ENCODE data around the gene SSR3.

SSR3 gene

DNA sequence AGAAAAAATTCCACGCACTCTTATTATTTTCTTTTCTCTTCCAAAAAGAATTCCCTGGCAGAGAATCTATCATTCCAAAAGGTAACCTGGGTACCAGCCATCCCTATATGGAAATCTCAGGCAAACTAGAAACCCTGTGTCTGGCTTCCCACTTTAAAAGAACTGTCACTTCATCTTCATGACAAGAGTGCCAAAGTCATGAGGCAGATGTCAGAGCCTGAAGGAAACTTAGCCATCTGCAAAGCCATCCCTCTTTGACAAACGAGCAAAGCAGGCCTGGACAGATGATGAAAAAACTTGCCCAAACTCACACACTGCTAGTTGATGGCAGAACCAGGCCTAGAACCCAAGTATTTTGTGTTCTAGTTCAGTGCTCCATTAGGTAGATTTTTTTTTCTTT, 15.9 kb downstream of the SSR3 start:
- no peak for DNase-seq (ENCODE audit: low read depth in 4 of 4, low spot score in 1 of 4)

DNA sequence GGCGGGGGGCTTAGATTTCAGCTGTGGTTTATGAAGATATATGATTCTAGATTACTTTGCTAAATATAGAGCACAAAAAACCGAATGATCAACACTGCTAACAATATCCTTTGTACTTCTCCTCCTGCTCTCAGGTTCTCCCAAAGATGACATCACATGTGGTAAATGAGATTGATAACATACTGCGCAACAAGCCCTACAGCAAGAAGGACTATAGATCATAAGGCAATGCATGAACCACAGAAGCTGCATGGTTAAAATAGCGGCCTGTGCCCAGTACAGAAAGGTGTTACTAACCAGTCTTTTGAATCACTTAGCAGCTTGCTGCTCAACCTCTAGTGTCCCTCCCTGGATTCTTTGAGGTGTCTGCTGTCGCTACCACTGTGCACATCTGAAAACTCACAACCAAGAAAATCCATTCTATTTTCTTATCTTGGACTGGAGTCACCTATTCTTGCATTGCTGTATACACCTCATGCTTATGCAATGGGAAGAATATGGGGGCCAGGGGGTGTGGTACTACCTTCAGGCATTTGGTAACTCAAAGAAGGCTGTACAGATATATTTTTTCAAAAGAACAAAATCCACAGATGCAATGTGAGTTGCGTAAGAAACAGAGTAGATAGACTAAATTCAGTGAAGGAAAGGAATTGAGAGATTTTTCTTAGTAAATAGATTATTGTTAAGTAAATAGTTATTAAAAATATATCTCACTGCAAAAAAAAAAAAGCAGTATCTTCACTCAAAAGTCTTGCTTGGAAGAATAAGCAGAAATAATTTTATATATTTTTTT, 18.2 kb downstream of the SSR3 start:
- DNase-seq (ENCODE audit: low read depth in 4 of 4, low spot score in 1 of 4): no peak

- DNase-seq (ENCODE audit: low read depth in 4 of 4, low spot score in 1 of 4): no peak
Observed at GRCh38 chr3:156535798-156536197, 19.1 kb downstream of the SSR3 start.

GRCh38 chr3:156535162-156535627, 19.7 kb downstream of the SSR3 start:
- DNase-seq (ENCODE audit: low read depth in 4 of 4, low spot score in 1 of 4): no peak

- no peak for DNase-seq (ENCODE audit: low read depth in 4 of 4, low spot score in 1 of 4)
Observed at GRCh38 chr3:156533205-156533604, 21.7 kb downstream of the SSR3 start.

DNA sequence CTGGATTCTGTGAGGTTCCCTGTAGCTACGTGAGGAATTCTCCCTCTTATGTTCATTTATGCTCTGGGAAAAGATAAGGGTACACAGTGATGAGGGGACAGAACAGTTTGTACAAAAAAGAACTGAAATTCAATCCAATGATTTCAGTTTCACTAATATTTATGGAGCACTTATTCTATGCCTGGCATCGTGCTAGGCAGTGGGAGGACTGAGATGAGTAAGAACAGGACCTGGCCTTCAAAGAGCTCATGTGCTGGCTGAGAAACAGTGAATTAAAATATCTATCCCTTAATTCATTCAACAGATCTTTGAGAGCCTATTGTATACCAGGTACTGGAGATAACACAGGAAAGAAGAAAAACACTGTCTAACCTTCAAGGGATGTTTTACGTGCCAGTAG, 22.2 kb downstream of the SSR3 start:
- DNase-seq (ENCODE audit: low read depth in 4 of 4, low spot score in 1 of 4): no peak

GRCh38 chr3:156530980-156531379, 23.9 kb downstream of the SSR3 start:
- no peak for DNase-seq (ENCODE audit: low read depth in 4 of 4, low spot score in 1 of 4)

DNA sequence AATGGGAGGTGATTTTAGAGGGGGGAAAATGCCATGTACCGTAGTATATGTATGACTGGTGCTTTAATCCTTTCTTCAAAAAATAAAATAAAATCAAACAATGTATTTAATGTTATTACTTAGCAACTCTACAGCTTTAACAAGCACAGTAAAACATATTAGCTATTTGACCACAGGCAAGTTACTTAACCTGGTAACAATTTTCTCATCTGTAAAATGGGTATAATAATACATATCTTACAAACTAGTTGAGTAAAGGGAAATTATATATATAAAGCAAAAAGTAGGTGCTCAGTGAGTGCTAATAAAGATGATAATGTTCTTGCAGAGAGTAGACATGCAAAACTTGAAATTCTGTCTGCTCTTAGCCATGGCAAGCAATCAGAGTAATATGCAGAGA, 27.9 kb downstream of the SSR3 start:
- no peak for DNase-seq (ENCODE audit: low read depth in 4 of 4, low spot score in 1 of 4)

DNA sequence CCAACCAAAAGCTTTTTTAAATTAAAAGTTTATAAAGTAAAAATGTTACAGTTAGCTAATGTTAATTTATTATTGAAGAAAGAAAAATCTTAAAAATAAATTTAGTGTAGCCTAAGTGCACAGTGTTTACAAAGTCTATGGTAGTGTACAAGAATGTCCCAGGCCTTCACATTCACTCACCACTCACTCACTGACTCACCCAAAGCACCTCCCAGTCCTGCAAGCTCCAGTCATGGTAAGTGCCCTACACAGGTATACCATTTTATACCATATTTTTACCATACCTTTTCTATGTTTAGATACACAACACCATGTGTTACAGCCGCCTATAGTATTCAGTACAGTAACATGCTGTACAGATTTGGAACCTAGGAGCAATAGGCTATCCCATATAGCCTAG, 29.1 kb downstream of the SSR3 start:
- DNase-seq (ENCODE audit: low read depth in 4 of 4, low spot score in 1 of 4): no peak

DNA sequence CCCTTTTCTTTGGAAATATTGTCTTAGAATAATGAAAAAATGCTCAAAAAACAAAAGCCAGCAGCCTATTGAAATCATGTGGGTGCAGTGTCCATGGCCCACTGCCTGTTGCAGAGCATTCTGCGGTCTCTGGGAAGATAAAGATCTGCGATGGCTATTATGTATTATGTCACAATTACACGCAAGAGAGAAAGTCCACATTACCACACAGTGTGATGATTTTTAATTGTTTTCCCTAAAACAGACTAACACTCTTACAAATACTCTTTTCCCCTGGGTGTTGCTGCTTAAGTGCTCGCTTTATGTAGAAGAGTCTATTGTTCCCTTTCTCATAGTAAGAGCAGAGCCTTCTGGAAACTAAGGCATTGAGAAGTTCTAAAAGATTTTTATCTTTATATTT, 32.2 kb downstream of the SSR3 start:
- no peak for DNase-seq (ENCODE audit: low read depth in 4 of 4, low spot score in 1 of 4)

DNA sequence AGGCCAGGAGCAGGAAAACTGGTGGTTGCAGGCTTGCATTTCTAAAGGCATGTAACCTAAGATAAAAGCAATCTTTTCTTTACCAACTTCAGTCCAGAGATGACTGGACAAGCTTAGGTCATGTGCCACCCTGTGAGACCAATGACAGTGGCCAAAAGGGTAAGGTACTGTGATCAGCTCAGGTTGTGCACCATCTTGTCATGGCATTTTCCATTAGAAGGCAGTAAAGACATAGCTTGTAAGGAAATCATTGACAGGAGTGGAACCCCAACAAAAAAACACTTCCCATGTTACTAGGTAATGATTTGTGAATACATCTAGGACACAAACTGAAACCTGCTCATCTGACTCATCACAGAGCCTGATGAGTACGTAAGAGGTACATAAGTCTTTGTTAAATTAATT, 35.2 kb downstream of the SSR3 start:
- DNase-seq (ENCODE audit: low read depth in 4 of 4, low spot score in 1 of 4): no peak

- no peak for DNase-seq (ENCODE audit: low read depth in 4 of 4, low spot score in 1 of 4)
Observed at GRCh38 chr3:156518726-156519125, 36.2 kb downstream of the SSR3 start.

DNA sequence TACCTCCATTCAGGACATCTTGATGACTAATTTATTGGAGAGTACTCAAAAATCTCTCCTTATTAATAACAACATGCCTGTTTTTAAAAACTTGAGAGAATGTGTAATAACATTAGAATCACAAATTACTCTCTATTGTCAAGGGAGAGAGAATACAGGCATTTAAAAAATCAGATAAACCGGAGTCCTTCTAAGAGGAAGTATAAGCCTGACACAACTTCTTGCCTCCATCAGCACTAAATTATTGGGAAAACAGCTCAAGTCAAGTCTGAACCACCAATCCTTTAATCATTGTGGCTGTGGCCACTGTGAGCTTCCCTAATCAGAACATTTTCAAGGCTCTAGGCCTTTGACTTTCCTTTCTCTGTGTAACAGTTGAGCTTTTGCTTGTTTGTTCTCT, 38.0 kb downstream of the SSR3 start:
- DNase-seq (ENCODE audit: low read depth in 4 of 4, low spot score in 1 of 4): no peak

GRCh38 chr3:156516284-156516683, 38.6 kb downstream of the SSR3 start:
- DNase-seq (ENCODE audit: low read depth in 4 of 4, low spot score in 1 of 4): no peak

GRCh38 chr3:156513619-156514018, 41.3 kb downstream of the SSR3 start:
- no peak for DNase-seq (ENCODE audit: low read depth in 4 of 4, low spot score in 1 of 4)

- no peak for DNase-seq (ENCODE audit: low read depth in 4 of 4, low spot score in 1 of 4)
Observed at GRCh38 chr3:156511987-156512677, 42.8 kb downstream of the SSR3 start.

- DNase-seq (ENCODE audit: low read depth in 4 of 4, low spot score in 1 of 4): no peak
Observed at GRCh38 chr3:156509189-156510174, 45.4 kb downstream of the SSR3 start.

DNA sequence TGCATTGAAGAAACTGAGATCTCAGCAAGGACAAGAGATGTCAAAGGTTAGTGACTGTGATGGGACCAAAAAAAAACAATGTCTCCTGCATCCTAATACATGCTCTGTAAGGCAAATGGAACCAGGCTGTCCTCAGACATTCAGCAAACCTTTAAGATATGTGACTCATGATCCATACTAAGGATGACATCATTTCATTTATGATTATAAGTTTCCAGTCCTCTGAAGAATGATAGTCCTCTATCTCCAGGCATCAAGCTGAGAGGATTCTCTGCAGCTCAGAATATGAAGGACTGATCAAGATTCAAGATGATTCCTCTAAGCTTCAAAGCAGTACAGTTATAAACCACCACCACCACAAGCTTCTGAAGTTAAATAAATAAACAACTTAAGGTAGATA, 47.6 kb downstream of the SSR3 start:
- DNase-seq (ENCODE audit: low read depth in 4 of 4, low spot score in 1 of 4): no peak

DNA sequence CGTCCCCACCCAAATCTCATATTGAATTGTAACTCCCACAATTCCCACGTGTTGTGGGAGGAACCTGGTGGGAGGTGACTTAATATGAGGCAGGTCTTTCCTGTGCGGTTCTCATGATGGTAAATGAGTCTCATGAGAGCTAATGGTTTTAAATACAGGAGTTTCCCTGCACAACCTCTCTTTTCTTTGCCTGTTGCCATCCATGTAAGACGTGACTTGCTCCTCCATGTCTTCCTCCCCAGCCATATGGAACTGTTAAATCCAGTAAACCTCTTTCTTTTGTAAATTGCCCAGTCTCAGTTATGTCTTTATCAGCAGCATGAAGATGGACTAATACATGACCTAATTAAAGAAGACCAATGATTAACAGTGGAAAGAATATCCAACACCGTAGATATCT, 56.6 kb downstream of the SSR3 start:
- no peak for DNase-seq (ENCODE audit: low read depth in 4 of 4, low spot score in 1 of 4)

DNA sequence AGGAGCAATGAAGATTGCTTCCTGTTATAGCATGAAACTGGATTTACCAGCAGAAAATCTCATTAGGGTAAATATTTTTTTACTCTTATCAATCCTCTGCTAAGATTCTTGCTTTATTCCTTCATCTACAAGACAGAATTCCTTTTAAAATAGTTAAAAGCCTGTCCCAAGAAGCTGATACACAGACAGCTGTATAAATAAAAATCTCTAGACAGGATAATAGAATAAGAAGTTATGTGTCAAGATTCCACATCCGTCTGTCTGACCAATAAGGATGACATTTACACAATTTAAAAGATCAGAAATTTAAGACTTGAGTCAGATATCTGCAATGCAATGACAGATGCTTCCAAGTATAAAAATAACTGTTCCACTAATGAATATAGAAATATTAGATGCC, 57.6 kb downstream of the SSR3 start:
- DNase-seq (ENCODE audit: low read depth in 4 of 4, low spot score in 1 of 4): no peak

- DNase-seq (ENCODE audit: low read depth in 4 of 4, low spot score in 1 of 4): no peak
Observed at GRCh38 chr3:156495816-156496215, 59.1 kb downstream of the SSR3 start.

- no peak for DNase-seq (ENCODE audit: low read depth in 4 of 4, low spot score in 1 of 4)
Observed at GRCh38 chr3:156493887-156494286, 61.0 kb downstream of the SSR3 start.
